ENCODE data around the gene IFNGR2.
A peak's percentile ranks its signal among the peaks of the same experiment; 100 is the strongest.
"Not testable (repeated sequence)": the region's sequence is repeated elsewhere in the genome, so short reads cannot be mapped to it uniquely, and the experiment has no call there.

IFNGR2 gene, protein sequence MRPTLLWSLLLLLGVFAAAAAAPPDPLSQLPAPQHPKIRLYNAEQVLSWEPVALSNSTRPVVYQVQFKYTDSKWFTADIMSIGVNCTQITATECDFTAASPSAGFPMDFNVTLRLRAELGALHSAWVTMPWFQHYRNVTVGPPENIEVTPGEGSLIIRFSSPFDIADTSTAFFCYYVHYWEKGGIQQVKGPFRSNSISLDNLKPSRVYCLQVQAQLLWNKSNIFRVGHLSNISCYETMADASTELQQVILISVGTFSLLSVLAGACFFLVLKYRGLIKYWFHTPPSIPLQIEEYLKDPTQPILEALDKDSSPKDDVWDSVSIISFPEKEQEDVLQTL

GRCh38 chr21:33403128-33403785 is at the start of gene IFNGR2:
Gene IFNGR2, plus strand, starts transcription at chr21:33403413. Its CDS starts 131 bp downstream, at chr21:33403544.
- DNase-seq (ENCODE audit: low spot score) = peak; percentile 47

GRCh38 chr21:33355355-33355754 is 47.9 kb upstream of the IFNGR2 start:
- DNase-seq (ENCODE audit: low spot score) = no peak

DNA sequence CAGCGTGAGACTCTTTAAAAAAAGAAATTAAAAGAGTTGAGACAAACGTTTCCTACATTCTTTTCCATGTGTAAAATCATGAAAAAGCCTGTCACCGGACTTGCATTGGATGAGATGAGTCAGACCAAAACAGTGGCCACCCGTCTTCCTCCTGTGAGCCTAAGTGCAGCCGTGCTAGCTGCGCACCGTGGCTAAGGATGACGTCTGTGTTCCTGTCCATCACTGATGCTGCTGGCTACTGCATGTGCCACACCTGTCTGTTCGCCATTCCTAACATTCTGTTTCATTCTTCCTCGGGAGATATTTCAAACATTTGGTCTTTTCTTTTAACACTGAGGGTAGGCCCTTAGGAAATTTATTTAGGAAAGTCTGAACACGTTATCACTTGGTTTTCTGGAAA is 47.2 kb upstream of the IFNGR2 start:
- DNase-seq (ENCODE audit: low spot score) = no peak

GRCh38 chr21:33357177-33357576 is 46.0 kb upstream of the IFNGR2 start:
- no peak for DNase-seq (ENCODE audit: low spot score)

DNA sequence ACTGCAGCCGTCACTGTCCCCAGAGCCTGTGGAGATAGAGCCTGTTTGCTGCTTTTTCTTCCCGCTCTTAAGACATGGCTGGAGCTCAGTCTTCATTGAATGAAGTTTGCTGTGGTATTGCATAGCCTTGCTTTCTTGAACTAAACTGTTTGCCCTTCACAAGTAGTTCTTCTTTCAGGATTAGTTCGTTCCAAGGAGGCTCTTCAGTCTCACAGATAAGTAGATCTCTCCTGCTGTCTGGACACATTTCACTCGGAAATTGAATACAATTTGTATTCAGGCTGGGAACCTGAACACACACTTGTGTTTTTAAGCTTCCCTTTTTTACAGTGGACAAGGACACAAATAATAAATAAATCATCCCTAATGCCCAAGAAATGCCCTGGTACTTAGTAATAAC is 43.8 kb upstream of the IFNGR2 start:
- no peak for DNase-seq (ENCODE audit: low spot score)

GRCh38 chr21:33360281-33360680 is 42.9 kb upstream of the IFNGR2 start:
- peak; percentile 57 for DNase-seq (ENCODE audit: low spot score)

DNA sequence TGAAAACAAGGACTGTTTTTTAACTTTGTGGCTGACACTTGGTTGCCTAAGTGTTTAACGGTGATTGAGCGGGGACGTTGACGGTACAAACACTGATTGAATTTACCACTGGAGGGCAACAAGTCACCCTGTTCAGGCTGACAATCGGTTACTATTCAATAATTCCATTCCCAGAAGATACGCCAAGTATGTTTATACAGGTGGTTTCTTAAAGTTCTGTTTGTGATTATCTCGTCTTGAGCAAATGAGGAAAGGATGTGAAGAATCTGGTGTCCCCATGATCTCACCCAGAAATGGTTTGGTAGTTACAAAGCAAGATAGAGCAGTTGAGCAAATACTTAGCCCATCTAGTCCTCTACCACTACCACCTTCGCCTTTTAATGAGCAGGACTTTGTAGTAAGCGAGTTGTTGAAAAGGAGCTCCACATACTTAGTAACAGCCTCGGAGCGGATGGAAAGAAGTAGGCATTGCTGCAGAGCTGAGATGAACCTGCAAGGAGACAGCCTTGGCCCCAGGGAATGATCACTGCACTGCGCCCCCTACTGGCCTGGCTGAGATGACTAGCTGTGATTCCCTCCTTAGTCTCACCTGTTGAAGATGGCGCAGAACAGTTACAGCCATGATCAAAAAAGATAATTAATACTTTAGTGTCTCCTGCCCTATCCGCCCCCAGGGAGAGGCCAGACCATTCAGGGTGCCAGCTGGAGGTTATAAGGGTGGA is 42.2 kb upstream of the IFNGR2 start:
- peak; percentile 69 for DNase-seq (ENCODE audit: low spot score)

- no peak for DNase-seq (ENCODE audit: low spot score)
Observed at GRCh38 chr21:33362044-33362555, 41.1 kb upstream of the IFNGR2 start.

- DNase-seq (ENCODE audit: low spot score) = not testable (repeated sequence)
Observed at GRCh38 chr21:33363911-33364609, 39.2 kb upstream of the IFNGR2 start.

DNA sequence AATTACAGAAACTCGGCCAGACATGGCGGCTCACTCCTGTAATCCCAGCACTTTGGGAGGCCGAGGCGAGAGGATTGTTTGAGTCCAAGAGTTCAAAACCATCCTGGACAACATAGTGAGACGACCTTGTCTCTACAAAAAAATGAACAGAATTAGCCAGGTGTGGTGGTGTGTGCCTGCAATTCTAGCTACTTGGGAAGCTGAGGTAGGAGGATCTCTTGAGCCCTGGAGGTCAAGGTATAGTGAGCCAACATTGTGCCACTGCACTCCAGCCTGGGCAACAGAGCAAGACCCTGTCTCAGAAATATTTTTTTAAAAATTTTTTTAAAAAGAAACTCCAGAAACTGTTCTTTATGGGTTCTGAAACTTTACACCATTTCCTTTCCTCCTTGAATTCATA is 38.4 kb upstream of the IFNGR2 start:
- no peak for DNase-seq (ENCODE audit: low spot score)

DNA sequence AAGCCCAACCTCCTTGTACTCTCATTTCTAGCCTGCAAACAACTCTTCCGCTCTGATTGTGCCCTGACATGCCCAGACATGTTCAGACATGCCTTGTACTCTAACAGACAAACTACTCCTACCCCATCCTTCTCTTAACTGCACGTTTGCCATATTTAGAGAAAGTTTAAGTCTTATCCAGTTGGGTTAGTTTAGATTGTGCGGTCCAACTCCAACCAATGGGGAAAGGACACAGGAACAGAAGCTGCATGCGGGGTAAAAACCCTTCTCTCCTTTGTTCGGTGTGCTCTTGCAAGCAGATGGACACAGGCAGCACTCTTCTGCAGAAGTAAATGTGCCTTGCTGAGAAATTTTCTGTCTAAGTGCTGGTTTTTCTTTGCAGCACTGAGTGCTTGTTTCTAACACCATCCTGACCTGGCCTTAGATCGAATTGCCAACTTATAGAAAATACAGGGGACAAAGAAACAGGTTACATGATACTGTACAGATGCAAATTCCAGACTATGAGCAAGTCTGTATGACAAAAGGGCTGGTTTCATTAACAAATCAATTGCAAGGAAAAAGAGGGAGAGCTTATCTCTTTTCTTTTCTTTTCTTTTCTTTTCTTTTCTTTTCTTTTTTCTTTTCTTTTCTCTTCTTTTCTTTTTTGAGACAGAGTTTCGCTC is 35.8 kb upstream of the IFNGR2 start:
- no peak for DNase-seq (ENCODE audit: low spot score)

- DNase-seq (ENCODE audit: low spot score) = no peak
Observed at GRCh38 chr21:33368124-33368523, 35.1 kb upstream of the IFNGR2 start.

DNA sequence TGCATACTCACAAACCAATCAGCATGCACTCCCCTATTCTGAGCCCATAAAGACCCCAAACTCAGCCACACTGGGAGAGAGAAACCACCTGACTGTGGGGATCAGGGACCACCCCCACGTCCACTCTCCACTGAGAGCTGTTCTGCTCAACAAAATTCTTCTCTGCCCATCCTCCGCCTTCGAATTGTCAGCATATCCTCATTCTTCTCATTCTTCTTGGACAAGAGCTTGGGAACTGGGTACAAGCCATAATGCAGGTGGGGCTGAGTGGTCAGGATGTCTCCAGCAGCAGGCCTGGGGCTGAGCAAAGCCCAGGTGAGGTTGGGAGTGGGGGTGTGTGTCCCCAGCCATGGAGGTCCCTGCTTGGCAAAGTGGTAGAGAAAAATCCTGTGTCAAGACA is 34.6 kb upstream of the IFNGR2 start:
- DNase-seq (ENCODE audit: low spot score) = no peak

- DNase-seq (ENCODE audit: low spot score) = no peak
Observed at GRCh38 chr21:33369586-33369985, 33.6 kb upstream of the IFNGR2 start.

- no peak for DNase-seq (ENCODE audit: low spot score)
Observed at GRCh38 chr21:33370305-33370704, 32.9 kb upstream of the IFNGR2 start.

GRCh38 chr21:33371366-33371765 is 31.8 kb upstream of the IFNGR2 start:
- DNase-seq (ENCODE audit: low spot score) = no peak

GRCh38 chr21:33372582-33372981 is 30.6 kb upstream of the IFNGR2 start:
- DNase-seq (ENCODE audit: low spot score) = no peak

GRCh38 chr21:33373451-33373850 is 29.8 kb upstream of the IFNGR2 start:
- no peak for DNase-seq (ENCODE audit: low spot score)

GRCh38 chr21:33374080-33374449 is 29.1 kb upstream of the IFNGR2 start:
- no peak for DNase-seq (ENCODE audit: low spot score)

GRCh38 chr21:33374450-33375096 is 28.6 kb upstream of the IFNGR2 start:
- DNase-seq (ENCODE audit: low spot score) = peak; percentile 38

GRCh38 chr21:33375101-33375644 is 28.0 kb upstream of the IFNGR2 start:
- DNase-seq (ENCODE audit: low spot score) = no peak

Measured in hepatic stellate cell (primary cell).